HG02981 (cell line): ENCODE measurements around the gene SNX20.

Source experiments
- ATAC-seq: cut with Tn5 transposase; IDR thresholded peaks from one replicate; pipeline ENCODE4 v1.9.1; 2021; ENCODE audit warnings: mild to moderate bottlenecking, moderate library complexity; ENCODE audit not compliant: unreplicated experiment

SNX20 gene

GRCh38 chr16:50705436-50706110 lies 24.5 kb upstream of the SNX20 start:
- no peak for ATAC-seq

GRCh38 chr16:50704245-50704644 lies 23.1 kb upstream of the SNX20 start:
- no peak for ATAC-seq

GRCh38 chr16:50702725-50703124 lies 21.6 kb upstream of the SNX20 start:
- no peak for ATAC-seq

GRCh38 chr16:50699326-50700159 lies 18.4 kb upstream of the SNX20 start:
- ATAC-seq: no peak

- ATAC-seq: peak; percentile 38
Measured at GRCh38 chr16:50697881-50698767, 17.0 kb upstream of the SNX20 start.

- ATAC-seq: no peak
Measured at GRCh38 chr16:50697421-50697715, 16.3 kb upstream of the SNX20 start.

- peak; percentile 65 for ATAC-seq
Measured at GRCh38 chr16:50696575-50697420, 15.7 kb upstream of the SNX20 start.

- ATAC-seq: peak; percentile 19
Measured at GRCh38 chr16:50696126-50696525, 15.0 kb upstream of the SNX20 start.

GRCh38 chr16:50695017-50696000 lies 14.2 kb upstream of the SNX20 start:
- ATAC-seq: no peak

- no peak for ATAC-seq
Measured at GRCh38 chr16:50694206-50694605, 13.1 kb upstream of the SNX20 start.

GRCh38 chr16:50692999-50693781 lies 12.1 kb upstream of the SNX20 start, which contains the start of gene NOD2:
Gene NOD2, plus strand, starts transcription at chr16:50693606. Its CDS starts 5,890 bp downstream, at chr16:50699496.
- ATAC-seq: no peak

GRCh38 chr16:50692644-50692998 lies 11.5 kb upstream of the SNX20 start:
- ATAC-seq: no peak

GRCh38 chr16:50690177-50690576 lies 9.1 kb upstream of the SNX20 start:
- ATAC-seq: no peak

- ATAC-seq: no peak
Measured at GRCh38 chr16:50688867-50689266, 7.8 kb upstream of the SNX20 start.

GRCh38 chr16:50688083-50688482 lies 7.0 kb upstream of the SNX20 start:
- no peak for ATAC-seq

- no peak for ATAC-seq
Measured at GRCh38 chr16:50685462-50686063, 4.5 kb upstream of the SNX20 start.

- no peak for ATAC-seq
Measured at GRCh38 chr16:50684823-50685461, 3.8 kb upstream of the SNX20 start.
